GM19193 (cell line): ENCODE measurements around the gene PLAC1.

Experiments used
- POLR2A ChIP-seq: IDR thresholded peaks from 4 replicates; pipeline ENCODE4 v1.6.1; 2011; ENCODE audit not compliant: insufficient read depth, insufficient read length; ENCODE audit errors: extremely low read depth

The PLAC1 gene

DNA sequence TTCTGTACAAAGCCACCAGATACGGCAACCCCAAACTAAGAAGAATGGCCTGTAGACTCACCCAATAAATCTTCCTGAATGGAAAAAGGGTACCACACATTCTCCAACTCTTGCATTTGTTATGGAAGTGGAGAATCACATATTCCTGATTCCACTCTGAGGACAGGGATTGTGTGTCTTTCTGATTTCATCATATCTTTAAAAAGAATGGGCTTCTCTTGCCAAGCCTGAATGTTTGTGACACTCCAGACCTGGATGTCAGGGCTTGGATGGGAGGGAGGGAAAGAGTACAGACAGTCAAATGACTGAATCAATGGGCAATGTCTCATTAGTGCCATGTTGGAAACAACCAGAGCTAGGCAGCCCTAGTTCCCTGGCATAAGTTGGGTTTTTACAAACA, 77.4 kb downstream of the PLAC1 start:
- no peak for TF ChIP-seq POLR2A

DNA sequence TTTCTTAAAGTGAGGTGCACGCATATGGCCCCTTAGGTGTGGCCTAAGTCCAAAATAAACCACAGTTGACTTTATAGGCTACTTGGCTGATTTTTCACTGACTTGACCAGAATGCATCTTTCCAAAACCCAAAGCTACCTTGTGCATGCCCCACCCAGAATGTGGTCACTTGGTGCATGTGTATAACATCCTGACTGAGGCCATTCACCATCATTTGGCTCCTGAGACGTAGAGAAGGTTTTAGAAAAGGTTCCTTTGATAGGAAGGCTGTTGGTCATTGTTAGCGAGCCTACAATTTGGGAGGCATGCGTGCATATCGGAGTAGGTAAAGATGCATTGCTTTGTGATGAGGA, 84.6 kb downstream of the PLAC1 start:
- TF ChIP-seq POLR2A, result no peak

DNA sequence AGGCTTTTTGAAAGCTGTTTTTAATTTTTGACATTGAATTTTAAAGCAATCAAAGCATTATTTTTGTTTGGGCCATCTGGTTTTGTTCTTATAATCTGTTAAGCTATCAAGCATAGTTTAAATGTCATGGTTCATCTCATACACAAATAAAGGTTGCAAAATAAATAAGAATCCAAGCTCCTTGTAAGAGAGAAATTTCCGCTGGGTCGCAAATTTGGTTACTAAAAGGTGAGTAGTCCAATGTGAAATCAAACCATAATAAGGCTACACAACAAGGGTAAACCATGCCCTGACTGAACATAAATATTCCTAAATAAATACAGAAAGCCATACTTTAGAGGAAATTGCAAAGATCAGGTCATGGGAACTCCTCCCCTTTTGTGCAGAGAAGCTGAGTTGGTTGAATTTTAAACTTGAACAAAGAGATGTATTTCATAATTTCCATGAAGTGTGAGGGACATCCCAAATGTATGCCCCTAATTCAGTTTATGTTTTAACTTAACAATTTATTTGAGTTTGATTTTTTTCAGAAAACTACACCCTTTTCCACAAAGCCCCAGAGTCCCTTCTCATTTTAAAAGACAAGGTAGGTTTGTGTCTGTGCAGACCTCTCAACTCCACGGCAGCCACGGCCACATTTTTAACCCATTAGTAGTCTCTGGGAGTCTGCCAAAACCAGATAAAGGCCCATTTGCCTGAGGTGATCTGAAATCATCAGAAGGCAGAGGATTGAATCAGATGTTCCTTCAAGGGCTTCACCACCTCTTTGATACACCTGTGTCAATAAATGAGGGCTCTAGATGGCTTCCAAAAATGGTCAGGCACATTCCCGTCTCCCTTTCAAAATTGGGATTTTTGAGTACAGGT, 85.2 kb downstream of the PLAC1 start:
- TF ChIP-seq POLR2A, result no peak

DNA sequence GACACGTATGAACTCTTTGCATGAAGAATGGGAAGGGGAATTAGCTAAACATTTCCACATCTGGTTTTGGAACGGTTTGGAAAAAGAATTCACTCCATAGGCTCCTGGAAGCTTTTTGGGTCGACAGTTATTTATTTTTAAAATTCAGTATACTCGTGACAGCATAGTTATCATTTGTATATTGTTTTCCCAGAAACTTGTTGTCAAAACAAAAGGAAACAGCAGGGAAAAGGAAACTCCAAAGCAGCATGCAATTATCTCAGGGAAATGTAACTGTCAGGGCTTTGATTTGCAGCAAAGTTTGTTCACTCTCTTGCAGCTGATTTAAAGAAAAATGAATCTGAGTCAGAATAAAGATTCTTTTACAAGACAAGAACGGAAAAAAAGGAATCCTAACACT, 86.5 kb downstream of the PLAC1 start:
- TF ChIP-seq POLR2A, result no peak

DNA sequence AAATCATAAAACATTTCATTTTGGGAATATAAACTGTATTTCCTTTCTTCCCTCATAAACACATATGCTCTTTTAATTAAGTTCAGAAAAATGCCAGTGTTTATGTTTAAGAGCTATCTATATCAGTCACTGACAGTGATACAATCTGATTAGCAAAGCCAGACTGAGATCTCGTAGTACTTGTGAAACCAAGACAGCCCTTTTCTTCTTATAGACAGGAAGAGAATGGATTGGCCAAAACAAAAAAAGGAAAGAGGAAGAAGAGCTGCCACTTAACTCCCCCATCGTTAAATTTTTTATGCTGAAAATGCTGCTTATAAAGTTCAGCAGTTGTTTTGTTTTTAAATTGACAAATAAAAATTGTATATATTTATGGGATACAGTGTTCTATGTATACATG, 87.4 kb downstream of the PLAC1 start:
- TF ChIP-seq POLR2A, result no peak

DNA sequence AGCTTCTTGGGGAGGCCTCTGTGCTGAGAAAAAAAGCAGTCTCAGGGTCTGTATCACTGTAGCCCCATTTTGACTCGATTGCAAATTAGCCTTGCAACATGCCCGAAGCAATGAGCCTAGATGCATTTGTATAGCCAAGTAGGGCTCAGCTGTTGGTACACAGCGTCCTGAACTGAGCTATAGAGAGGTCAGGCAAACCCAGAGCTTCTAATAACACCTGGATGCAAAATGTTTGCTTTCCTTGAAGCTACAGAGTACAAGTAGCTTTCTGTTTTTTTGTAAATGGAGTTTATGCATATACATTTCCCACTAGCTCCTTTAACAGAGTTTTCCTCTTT, 87.8 kb downstream of the PLAC1 start:
- TF ChIP-seq POLR2A, result no peak

DNA sequence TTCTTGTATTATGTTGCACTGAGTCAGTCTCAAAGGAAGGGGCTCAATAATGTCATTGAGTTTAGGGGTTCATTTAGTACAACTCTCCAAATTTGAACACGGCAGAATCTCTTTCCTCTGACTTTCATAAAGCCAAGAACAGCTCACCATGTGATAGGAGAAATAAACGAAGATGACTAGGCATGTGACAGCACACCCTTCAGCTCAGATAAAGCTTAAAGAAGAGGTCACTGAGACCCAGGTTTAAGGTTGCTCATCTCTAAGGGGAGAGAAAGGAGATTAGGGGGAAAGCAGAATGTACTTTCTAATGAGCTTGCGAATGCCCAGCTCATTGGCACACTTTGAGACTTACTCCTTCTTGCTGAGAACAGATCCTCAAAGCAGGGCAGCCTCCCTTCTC, 89.0 kb downstream of the PLAC1 start:
- TF ChIP-seq POLR2A, result no peak

DNA sequence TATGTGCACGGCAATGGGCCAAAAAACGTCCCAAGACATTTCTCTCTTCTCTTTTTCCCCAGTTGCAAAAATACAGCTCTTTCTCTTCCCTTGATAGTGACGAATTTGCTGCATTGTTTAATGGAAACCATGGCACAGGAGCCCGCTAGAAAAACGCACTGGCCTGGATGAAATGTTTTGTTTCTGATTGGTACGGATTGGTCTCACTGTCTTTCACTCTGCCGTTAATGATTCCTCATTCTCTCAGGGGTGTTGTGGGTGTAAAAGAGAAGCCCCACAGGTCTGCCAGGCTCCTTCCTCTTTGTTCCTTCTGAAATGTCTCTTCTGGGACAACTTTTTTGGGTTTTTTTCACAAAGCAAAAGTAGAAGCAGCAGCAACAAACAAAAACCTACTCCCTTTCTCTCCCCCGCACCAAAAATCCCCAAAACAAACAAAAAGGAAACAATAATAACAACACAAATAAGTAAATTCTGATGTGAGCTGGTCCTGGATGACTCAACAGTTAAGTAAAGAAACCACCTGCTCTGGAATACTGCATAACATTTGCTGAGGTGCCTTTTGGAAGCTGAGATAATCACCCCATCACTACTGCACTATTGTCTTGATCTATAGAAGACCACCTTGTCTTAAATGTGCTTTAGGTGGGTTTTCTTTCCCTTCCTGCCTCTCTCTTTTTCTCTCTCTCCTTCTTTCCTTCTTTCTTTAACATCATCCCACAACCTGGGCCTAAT, 89.8 kb downstream of the PLAC1 start:
- no peak for TF ChIP-seq POLR2A

DNA sequence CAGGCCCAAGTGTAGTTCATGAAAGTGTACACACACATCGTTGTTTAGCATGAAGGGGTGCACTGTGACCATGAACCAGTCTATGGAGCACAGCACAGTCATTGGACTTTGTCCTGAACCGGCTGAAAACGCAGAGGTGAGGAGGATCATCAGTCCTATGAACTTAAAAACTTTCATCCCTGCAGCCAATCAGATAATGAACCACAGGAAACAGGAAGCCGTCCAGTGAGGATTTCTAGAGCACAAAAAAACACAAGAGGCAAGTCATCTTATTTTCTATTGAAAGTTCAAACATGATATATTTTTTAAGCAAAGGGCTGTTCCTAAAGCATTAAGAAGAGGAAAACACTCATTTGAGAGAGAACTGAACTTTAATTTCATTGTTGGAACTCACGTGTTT, 91.8 kb downstream of the PLAC1 start:
- TF ChIP-seq POLR2A, result no peak

DNA sequence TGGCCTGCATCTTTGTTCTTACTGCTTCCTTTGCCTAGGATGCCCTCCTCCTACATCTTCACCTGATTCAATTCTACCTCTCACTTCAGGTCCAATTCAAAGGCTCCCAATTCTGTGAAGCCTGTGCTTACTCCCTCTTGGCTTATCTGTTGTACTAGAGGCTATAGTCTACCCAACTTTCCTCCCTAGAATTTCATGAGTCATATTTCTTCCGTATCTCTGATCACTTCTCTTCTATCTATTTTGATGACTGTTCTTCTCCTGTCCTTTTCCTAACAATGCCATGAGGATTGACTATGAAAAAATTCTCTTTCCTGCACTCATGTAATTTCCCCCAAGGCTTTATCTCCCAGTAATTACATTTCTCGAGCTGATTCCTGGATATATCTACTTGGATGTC, 96.3 kb downstream of the PLAC1 start:
- TF ChIP-seq POLR2A, result no peak

DNA sequence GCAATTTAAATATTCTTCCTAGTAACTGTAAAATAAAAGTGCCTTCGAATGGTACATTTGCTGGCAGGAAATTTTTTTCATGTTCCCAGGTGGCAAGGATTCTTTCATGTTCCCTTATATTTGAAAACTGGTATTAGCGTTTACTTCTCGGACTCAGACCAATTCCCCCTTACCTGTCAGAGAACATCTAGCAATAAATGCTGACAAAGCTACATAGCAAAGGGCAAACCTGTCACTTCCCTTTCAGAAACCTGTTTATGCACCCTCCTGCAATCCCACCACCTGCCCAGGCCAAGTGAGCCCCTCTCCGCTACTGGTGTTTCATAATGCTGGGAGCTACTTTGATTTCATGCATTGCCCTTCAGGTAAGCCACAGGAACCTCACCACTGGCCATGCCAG, 100.1 kb downstream of the PLAC1 start:
- no peak for TF ChIP-seq POLR2A

DNA sequence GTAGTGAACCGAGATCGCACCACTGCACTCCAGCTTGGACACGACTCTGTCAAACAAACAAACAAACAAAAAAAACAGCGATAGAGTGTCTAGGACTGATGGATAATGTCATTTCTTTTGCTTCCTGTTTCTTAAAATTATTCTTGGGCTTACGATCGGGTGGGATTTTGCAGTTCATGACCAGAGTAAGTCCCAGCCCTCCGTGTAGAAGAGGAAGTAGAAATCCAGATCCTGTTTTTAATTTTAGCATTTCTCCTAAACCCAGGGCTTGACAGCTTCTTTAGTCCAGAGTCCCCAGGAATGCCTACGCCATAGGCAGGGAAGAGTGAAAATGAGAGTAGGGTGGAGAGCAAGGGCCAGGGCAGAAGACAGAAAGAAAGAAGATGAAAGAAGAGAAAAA, 104.0 kb downstream of the PLAC1 start:
- no peak for TF ChIP-seq POLR2A

DNA sequence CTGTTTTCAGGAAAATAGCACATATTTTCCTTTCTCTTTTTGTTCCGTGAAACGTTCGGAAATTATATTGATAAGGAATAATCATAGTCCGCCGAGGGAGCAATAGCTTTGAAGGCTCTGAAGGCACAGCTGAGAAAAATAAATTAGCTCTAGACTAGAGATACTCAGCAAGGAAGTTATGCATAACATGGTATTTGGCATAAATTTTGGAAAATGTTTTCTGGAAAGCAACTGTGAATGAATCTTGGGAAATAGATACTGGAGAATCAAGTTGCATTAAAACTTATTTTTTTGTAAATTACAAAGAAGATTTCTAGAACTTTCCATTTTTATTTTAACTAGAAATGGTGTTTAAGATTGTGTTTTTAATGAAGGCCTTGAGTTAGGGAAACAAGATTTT, 105.9 kb downstream of the PLAC1 start:
- no peak for TF ChIP-seq POLR2A

DNA sequence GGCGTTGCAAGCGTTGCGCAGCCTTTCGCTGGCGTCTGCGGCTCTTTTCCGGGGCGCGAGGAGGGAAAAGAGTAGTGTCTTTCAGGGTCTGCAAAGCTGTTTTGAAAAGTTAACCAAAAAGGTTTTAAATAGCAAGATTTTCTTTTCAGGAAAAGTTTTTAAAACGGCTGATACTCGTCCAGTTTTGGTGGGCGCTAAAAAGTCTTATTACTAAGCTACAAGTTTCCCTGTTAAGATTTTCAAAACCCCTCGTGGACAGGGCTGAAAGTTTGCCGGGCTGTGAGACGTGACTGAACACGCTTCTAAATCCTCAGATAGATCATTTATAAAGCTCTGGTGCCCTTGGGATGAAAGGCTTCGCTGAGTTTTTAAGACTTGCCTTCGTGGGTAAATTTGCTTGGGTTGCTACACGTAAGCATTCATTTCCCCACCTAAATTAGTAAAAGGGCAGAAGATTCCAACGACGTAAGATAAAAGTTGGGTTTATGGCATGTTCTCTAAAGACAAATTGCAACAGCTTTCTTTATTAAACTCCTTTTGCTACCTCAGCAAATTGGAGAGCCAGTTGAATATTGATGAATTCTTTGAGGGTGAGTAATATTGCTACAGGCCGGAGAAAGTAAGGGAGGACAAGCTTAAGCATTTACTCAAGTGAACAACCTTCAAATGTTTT, 106.8 kb downstream of the PLAC1 start:
- TF ChIP-seq POLR2A, result no peak

DNA sequence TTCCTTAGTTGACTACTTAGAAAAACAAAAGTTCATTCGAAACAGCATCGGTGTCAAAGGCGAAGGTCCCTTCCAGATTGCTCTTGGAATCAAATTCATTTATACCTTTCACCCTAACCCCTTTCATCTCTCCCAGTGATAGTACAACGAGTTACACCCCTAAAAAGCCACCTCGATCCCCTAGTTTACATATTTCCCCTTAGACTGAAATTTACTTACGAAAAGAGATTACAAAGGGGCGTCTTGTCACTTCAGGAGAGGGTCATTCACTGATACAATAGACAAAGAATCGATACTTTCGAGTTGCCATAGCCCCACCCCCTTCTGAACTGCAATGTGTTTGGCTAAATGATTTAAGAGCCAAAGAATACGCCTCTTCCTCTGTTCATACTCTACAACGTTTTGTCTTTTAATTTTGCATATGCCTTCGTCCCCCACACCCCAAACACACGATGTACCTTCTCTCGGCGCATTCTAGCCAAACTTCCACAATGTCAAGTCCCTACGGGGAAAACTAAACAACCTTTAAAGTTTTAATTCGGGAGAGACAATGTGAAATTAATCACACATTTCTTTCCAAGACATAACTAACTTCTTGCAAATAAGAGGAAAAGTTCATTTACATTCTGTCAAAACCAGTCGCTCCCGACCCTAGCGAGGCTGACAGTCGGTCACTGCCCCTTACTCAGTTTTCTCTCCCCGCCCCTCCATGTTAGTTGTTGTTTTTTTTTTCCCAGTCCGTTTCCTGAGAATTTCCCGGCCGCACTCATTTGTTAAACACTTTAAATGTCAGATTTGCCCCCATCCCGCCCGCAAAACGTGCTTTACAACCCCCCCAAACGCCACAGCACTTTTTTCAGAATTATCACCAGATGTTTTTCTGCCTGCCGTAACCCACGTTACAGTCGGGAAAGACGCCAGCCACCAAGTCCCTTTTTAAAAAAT, 109.7 kb downstream of the PLAC1 start:
- TF ChIP-seq POLR2A, result peak; percentile 47
